Activated CD8-positive, alpha-beta memory T cell treated with anti-CD3 and anti-CD28 coated beads for 24 hours (primary cell): ENCODE results near the gene NPC1L1.

ENCODE experiments used
- DNase-seq: peaks from one replicate; pipeline ENCODE4 v3.0.0-alpha.2; 2020

The NPC1L1 gene

GRCh38 chr7:44470628-44471245 lies 70.4 kb downstream of the NPC1L1 start:
- no peak for DNase-seq

- DNase-seq, result no peak
Observed at GRCh38 chr7:44470135-44470479, 71.0 kb downstream of the NPC1L1 start.

- no peak for DNase-seq
Observed at GRCh38 chr7:44469461-44470134, 71.5 kb downstream of the NPC1L1 start.

- DNase-seq, result no peak
Observed at GRCh38 chr7:44467217-44467548, 73.9 kb downstream of the NPC1L1 start.

GRCh38 chr7:44466300-44467216 lies 74.6 kb downstream of the NPC1L1 start:
- DNase-seq, result peak; percentile 63

- DNase-seq, result no peak
Observed at GRCh38 chr7:44465490-44465889, 75.6 kb downstream of the NPC1L1 start.

- DNase-seq, result no peak
Observed at GRCh38 chr7:44463169-44463808, 77.8 kb downstream of the NPC1L1 start.
